ENCODE measurements around the gene CREG1. TPM values are rescaled to one million over a fixed set of nuclear protein-coding genes. Genes with fewer than 3 reads are reported as not detected.

Gene CREG1
- polyA plus RNA-seq, 2 of the 4 experiments (the other 2 are of a cell fraction) = 70.2 to 129 TPM

GRCh38 chr1:167561753-167562152 lies 8.2 kb upstream of the CREG1 start:
- WGBS (ENCODE audit: missing lambda C conversion rate) = 81% methylated on average over 6 of the region's 6 CpGs
- no peak for FAIRE-seq
- CTCF ChIA-PET = interaction anchor here (1.0 to 1.2 kb wide), 3 partner anchors 13 to 161 kb away, joined by 3 read pairs; no protein-coding TSS in a partner anchor
- H3K9me3 ChIP-seq = no peaks in the 10 kb centered on the region
- no peak for ATAC-seq
- TF ChIP-seq RFX5 (IDR thresholded peaks at IDR 0.05) (no peak), E2F6 (IDR thresholded peaks at IDR 0.05; ENCODE audit: borderline replicate concordance, low read depth) (no peak), RARB (CRISPR knock-in tag; IDR thresholded peaks at IDR 0.05) (no peak), EHF (CRISPR knock-in tag; IDR thresholded peaks at IDR 0.05) (no peak), ATOH8 (CRISPR knock-in tag; IDR thresholded peaks at IDR 0.05; ENCODE audit: low read depth) (no peak), TFCP2L1 (CRISPR knock-in tag; IDR thresholded peaks at IDR 0.05) (no peak), ELK1 (IDR thresholded peaks at IDR 0.05; ENCODE audit: low read depth, low read length) (no peak), POLR2AphosphoS2 (conservative IDR thresholded peaks at IDR 0.05; ENCODE audit: low read length) (no peak), EP300 (IDR thresholded peaks at IDR 0.05) (no peak), BHLHE40 (IDR thresholded peaks at IDR 0.05; ENCODE audit: low read depth, low read length) (no peak), RNF2 (IDR thresholded peaks at IDR 0.05; ENCODE audit: borderline replicate concordance, low read depth) (no peak), HOXB5 (CRISPR knock-in tag; IDR thresholded peaks at IDR 0.05) (no peak), JUN (IDR thresholded peaks at IDR 0.05) (no peak), CHD4 (IDR thresholded peaks at IDR 0.05; ENCODE audit: borderline replicate concordance) (no peak), HDAC2 (IDR thresholded peaks at IDR 0.05) (no peak), TP53 (CRISPR knock-in tag; IDR thresholded peaks at IDR 0.05) (no peak), NFE2L2 (conservative IDR thresholded peaks at IDR 0.05; ENCODE audit: low read length) (no peak), FOSL2 (IDR thresholded peaks at IDR 0.05) (no peak), FOSL2 (CRISPR knock-in tag; IDR thresholded peaks at IDR 0.05) (no peak), CEBPB (IDR thresholded peaks at IDR 0.05) (no peak), SMC3 (IDR thresholded peaks at IDR 0.05) (no peak)
- no peak overlapping the region for H3K4me2 ChIP-seq
- peaks cover 13% of the 10 kb centered on the region; the same call in 2 of the 3 replicates for H3K4me1 ChIP-seq
- no peak overlapping the region for H3K27ac ChIP-seq
- POLR2A ChIA-PET = no interaction called here
- H3K4me3 ChIP-seq = no peak overlapping the region
- DNase-seq (ENCODE audit: low read depth in 1 of 2, low spot score in 1 of 2) = no peak

GRCh38 chr1:167555971-167556714 lies 2.6 kb upstream of the CREG1 start:
- ATAC-seq (peak in 1 of 2 experiments; percentile 41; a peak in 3 of 6 replicates), FAIRE-seq (peak; percentile 91), DNase-seq (ENCODE audit: low read depth in 1 of 2, low spot score in 1 of 2) (peak; percentile 72 to 79)
- Histone ChIP-seq H3K4me2 (0 out of 3 replicates have a peak overlapping the region, but pooled peaks have one; percentile 2), H3K27ac (no peak overlapping the region), H3K4me3 (no peak overlapping the region), H3K4me1 (peaks cover 9% of the 10 kb centered on the region; the same call in 1 of the 3 replicates), H3K9me3 (no peaks in the 10 kb centered on the region)
- ChIA-PET CTCF (interaction anchor here (0.6 to 3.6 kb wide), 22 partner anchors 9 to 337 kb away, joined by 3 to 28 read pairs (median 4); partner anchors contain the start of gene POU2F1), POLR2A (no interaction called here)
- 2% methylated on average over 4 of the region's 5 CpGs for WGBS (ENCODE audit: missing lambda C conversion rate)
- TF ChIP-seq EHF (CRISPR knock-in tag; IDR thresholded peaks at IDR 0.05) (no peak), CBX2 (IDR thresholded peaks at IDR 0.05; ENCODE audit: borderline replicate concordance, low read depth) (no peak), RAD21 (conservative IDR thresholded peaks at IDR 0.05 in 1 of 2, IDR thresholded peaks at IDR 0.05 in 1 of 2) (peak; percentile 58 to 61), HOXA7 (CRISPR knock-in tag; IDR thresholded peaks at IDR 0.05) (no peak), PBX3 (IDR thresholded peaks at IDR 0.05) (no peak), POLR2A (IDR thresholded peaks at IDR 0.05; ENCODE audit: low read length) (no peak), KDM1A (IDR thresholded peaks at IDR 0.05; ENCODE audit: low read depth) (no peak), RFX5 (IDR thresholded peaks at IDR 0.05) (no peak), MAZ (IDR thresholded peaks at IDR 0.05; ENCODE audit: borderline replicate concordance, low read depth, low read length) (no peak), RNF2 (IDR thresholded peaks at IDR 0.05; ENCODE audit: borderline replicate concordance, low read depth) (no peak), NR3C1 (IDR thresholded peaks at IDR 0.05) (no peak), HMGXB4 (CRISPR knock-in tag; IDR thresholded peaks at IDR 0.05; ENCODE audit: borderline replicate concordance) (no peak), FOSL2 (IDR thresholded peaks at IDR 0.05) (no peak), FOSL2 (CRISPR knock-in tag; IDR thresholded peaks at IDR 0.05) (no peak), POLR2AphosphoS2 (conservative IDR thresholded peaks at IDR 0.05; ENCODE audit: low read length) (no peak), CTCF (IDR thresholded peaks at IDR 0.05) (peak; percentile 85)

Data from A549 (cell line).